GM20000 (cell line): ENCODE results near the gene COL5A1.

Experiments
- DNase-seq: peaks from one replicate; pipeline ENCODE4 v3.0.0; 2012; ENCODE audit warnings: low spot score
- CTCF ChIP-seq: IDR thresholded peaks from 2 replicates; pipeline ENCODE4 v1.5.1; 2012; ENCODE audit warnings: mild to moderate bottlenecking, control low read depth; ENCODE audit errors: extremely low read depth, missing control alignments

The COL5A1 gene

DNA sequence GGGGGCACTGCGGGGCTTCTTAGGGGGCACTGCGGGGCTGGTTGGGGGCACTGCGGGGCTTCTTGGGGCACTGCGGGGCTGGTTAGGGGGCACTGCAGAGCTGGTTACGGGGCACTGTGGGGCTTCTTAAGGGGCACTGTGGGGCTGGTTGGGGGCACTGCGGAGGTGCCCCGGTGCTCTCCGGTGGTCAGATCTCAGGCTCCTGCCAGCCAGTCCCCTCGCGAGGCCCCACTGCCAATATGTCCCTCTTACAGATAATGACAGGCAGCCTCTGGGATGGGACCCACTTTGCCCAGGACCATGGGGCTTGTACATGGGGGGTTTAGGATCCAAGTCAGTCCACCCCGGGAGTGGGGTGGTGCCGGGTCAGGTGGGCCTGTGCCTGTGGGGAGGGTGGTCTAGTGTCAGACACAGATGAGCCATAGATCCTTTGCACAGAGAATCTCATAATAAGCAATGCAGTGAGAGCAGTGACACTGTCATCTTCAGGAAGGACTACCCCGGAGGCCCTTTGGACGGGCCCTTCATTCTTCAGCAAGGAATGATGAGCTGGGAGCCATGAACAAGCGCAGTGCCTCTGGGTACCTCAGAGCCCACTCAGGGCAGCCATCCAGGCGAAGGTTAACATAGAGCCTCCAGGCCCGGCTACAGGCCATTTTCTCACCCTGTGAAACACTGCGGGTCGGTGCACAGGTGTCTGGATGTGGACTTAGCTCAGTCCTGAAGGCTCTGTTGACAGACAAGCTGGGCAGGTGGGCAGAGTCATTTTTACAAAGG, 38.2 kb downstream of the COL5A1 start:
- TF ChIP-seq CTCF, result no peak
- no peak for DNase-seq

GRCh38 chr9:134680393-134681060, 38.9 kb downstream of the COL5A1 start:
- no peak for DNase-seq
- no peak for TF ChIP-seq CTCF

- no peak for TF ChIP-seq CTCF
- DNase-seq, result no peak
Observed at GRCh38 chr9:134681061-134681661, 39.6 kb downstream of the COL5A1 start.

DNA sequence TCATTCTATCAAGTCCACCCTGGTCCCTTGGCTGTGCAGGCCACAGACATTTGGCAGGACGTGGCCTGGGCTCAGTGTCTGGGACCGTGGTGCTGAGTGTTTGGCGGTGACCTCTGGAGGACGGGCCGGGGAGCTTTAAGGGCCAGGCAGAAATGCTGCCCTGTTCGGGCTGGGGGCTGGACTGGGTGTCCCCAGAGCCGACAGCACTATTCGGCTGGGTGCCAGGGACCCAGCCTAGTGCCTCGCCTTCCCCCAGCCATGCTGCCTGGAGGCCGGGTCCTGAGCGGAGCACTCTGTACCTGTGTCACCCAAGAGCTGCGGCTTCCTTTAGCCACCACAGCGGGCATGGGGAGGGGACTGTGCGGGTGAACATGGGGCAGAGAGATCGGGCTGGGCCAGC, 40.4 kb downstream of the COL5A1 start:
- TF ChIP-seq CTCF, result no peak
- no peak for DNase-seq

DNA sequence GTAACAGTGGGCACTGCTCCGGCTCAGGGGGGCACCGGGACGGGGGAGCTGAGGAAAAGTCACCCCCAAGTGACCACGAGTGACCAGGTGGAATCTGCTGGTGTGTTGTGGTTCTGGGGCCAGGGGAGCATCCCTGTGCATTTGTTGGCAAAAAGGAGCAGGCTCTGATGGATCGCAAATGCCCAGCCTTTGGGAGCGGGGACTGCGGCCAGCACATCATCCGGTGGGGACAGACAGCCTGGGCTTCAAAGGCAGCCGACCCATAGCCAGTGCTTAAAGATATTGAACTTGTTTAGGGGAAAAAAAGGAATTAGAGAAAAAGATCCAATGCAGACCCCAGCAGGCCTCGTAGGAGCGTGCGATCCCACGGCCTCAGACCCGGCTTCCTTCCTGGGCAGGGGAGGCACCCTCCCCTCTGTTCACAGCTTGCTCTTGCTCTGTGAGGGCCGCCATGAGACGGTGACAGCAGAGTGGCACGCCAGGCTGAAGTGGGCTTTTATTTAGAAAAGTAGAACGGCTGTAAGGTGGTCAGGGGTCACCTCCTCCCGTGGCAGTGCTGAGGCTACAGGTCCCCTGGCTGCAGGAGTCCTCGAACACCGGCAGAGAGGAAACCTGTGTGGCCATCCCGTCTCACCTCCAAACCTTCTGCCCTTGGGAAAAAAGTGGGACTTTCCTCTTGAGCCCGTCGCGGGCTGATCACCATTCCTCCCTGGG, 41.2 kb downstream of the COL5A1 start:
- DNase-seq, result no peak
- TF ChIP-seq CTCF, result no peak

GRCh38 chr9:134683714-134684374, 42.2 kb downstream of the COL5A1 start:
- DNase-seq, result no peak
- TF ChIP-seq CTCF, result no peak
